Coronary artery (tissue), 2 donors: Measurements from ENCODE around the gene DNTTIP2.

ENCODE experiments used
- DNase-seq: peaks from one replicate; pipeline ENCODE4 v3.0.0-alpha.2; 2017; ENCODE audit warnings: low spot score
- H3K27ac ChIP-seq, 2 donors: fragments of 200-600 bp; sonication (generic); one replicate each; pipeline ENCODE4 v1.5.1; 2016 to 2019
- H3K4me3 ChIP-seq: fragments of 200-600 bp; sonication (generic); 2 replicates; pipeline ENCODE4 v1.5.1; 2016; ENCODE audit warnings: mild to moderate bottlenecking, moderate library complexity
- TF ChIP-seq, protein P1 (sequence below): fragments of 200-600 bp; sonication (generic); IDR thresholded peaks from one replicate; pipeline ENCODE4 v1.5.1; 2019; ENCODE audit warnings: antibody characterized with exemption

Gene DNTTIP2

DNA sequence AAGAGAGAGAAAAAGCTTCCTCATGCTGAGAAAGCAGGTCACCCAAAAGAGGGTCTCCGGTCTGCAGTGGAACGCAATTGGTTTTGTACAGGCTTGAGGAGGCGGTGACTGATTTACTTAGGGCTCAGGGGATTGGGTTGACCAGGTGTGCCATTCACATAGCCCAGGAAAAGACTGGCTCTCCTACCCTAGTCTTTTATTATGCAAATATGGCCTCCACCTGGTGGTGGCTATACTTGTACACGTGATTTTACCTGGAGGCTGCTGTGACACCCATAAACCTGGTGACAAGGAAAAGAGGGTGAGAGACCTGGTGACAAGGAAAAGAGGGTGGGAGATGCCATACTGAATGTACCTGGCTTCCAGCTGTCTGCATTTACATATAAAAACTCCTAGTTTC is 49.9 kb downstream of the DNTTIP2 start:
- TF ChIP-seq, protein P1, sequence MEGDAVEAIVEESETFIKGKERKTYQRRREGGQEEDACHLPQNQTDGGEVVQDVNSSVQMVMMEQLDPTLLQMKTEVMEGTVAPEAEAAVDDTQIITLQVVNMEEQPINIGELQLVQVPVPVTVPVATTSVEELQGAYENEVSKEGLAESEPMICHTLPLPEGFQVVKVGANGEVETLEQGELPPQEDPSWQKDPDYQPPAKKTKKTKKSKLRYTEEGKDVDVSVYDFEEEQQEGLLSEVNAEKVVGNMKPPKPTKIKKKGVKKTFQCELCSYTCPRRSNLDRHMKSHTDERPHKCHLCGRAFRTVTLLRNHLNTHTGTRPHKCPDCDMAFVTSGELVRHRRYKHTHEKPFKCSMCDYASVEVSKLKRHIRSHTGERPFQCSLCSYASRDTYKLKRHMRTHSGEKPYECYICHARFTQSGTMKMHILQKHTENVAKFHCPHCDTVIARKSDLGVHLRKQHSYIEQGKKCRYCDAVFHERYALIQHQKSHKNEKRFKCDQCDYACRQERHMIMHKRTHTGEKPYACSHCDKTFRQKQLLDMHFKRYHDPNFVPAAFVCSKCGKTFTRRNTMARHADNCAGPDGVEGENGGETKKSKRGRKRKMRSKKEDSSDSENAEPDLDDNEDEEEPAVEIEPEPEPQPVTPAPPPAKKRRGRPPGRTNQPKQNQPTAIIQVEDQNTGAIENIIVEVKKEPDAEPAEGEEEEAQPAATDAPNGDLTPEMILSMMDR: no peak
- H3K4me3 ChIP-seq: no peak overlapping the region
- no peak for DNase-seq
- no peak overlapping the region for H3K27ac ChIP-seq

DNA sequence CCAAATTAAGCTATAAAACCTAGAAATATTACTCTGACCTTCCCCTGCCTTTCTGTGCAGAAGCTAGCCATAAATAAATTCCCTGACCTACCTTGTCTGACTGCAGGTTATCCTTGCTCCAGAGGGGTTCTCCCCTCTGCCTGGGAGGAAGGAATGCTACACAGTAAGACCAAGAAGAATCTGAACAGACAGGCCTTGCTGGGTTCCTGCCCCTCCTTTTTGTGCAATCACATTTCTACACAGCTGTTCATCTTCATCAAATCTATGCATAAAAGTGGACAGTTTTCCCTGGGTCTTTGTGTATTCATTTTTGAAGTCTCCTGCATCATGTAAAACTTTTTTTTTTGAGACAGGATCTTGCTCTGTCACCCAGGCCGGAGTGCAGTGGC is 50.6 kb downstream of the DNTTIP2 start:
- H3K4me3 ChIP-seq: no peak overlapping the region
- TF ChIP-seq, protein P1: no peak
- no peak for DNase-seq
- H3K27ac ChIP-seq: no peak overlapping the region

DNA sequence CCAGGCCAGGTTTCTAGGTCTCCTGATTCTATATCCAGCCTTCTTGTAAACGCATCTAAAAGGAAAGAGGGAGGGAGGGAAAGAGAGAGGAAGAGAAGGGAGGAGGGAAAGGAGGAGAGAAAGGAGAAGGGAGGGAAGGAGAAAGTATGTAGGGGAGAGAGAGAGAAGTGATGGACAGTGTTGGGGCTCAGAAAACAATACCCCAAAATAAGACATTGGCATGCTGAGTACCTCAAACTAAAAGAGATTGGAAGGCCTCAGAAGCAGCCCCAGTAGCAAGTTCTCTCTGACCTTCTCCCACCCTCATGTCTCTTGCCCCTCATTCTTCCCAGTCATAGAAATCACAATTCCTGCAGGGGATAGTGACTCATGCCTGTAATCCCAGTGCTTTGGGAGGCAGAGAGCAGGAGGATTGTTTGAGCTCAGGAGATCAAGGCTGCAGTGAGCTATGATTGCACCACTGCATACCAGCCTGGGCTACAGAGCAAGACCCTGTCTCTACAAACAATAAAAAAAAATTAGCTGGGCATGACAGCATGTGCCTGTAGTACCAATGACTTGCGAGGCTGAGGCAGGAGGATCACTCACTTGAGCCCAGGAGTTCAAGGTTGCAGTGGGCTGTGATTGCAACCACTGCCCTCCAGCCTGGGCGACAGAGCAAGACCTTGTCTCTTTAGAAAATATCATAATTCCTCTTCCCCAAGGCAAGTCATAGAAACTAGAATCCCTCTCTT is 51.2 kb downstream of the DNTTIP2 start:
- TF ChIP-seq, protein P1: no peak
- no peak overlapping the region for H3K27ac ChIP-seq
- H3K4me3 ChIP-seq: no peak overlapping the region
- DNase-seq: no peak

DNA sequence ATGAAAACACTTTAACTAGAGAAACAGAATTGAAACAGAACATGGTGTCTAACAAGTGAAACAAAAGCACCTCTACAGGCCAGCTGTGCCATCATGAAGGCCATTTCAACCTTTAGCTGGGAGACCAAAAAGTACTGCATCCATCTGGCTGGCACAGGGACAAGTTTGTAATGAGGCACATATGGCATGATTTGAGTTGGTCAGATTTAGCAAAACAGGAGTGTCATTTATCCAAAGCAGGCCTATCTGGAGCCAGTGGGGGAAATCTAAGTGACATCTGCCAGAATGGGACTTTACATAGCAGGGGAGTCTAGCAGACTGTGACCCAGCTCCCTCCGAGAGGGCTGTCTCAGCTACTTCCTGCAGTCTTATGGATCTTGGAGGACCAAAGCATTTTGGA is 51.9 kb downstream of the DNTTIP2 start:
- TF ChIP-seq, protein P1: no peak
- no peak overlapping the region for H3K4me3 ChIP-seq
- DNase-seq: no peak
- no peak overlapping the region for H3K27ac ChIP-seq

DNA sequence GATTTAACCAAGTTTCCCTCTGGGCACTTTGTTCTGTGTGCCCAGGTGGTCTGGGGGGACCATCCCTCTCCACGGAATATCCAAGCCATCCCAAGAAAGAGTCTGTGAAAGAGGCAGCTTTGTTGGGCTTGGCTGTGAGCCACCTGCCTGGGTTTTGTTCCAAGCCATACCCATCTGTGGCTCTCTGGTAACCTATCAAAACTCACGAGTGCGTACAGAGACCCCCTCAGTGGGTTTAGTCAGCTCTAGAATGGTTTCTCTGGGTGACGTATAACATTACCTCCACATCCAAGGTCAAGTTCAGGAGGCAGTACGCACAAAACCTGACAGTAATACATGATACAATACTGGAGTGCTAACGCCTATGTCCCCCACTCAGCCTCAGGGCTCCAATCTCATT is 54.2 kb downstream of the DNTTIP2 start:
- TF ChIP-seq, protein P1: no peak
- Histone ChIP-seq H3K27ac (no peak overlapping the region), H3K4me3 (no peak overlapping the region)

DNA sequence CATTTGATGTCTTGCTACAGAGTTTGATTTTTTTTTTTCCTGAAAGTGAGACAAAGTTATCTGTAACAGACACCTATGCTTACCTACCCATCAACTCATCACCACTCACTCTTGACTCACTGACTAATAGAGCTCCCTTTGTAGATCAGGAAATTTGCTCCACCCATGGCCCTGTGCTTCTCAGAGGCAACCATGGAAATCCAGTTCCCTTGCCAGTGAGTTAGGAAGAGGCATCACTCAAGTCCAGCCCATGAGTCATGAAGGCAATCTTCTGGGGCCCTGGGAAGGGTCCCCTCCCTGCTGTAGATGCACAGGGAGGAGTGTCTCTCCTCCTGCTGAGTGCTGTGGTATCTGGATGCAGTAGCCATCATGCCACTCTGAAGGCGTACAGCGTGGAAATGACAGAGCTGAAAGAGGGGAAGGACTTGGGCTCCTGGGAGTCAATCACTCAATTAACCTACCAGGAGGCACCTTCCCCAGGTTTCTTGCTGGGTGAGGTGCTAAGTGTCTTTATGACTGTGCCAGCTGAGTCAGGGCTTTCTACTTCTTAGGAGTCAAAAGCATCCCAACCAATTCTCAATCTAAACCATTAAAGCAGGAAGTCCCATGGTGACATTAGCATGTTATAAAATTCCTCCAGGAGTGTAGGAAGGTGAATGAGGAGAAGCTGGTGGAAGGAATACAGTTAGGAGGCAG is 56.1 kb downstream of the DNTTIP2 start:
- Histone ChIP-seq H3K4me3 (no peak overlapping the region), H3K27ac (no peak overlapping the region)
- TF ChIP-seq, protein P1: no peak
- no peak for DNase-seq

More for the DNA sequence above, 54.2 kb downstream of the DNTTIP2 start:
- no peak for DNase-seq
